ENCODE data around the gene UBXN1. TPM values are rescaled to one million over a fixed set of nuclear protein-coding genes. Genes with fewer than 3 reads are reported as not detected.
"Not testable (repeated sequence)": the region's sequence is repeated elsewhere in the genome, so short reads cannot be mapped to it uniquely, and the experiment has no call there.

The UBXN1 gene
- total RNA-seq, 4 donors from 2014 or later: 140 to 205 (median 162) TPM

GRCh38 chr11:62677714-62678113 lies 1.2 kb downstream of the UBXN1 start:
- Histone ChIP-seq H3K27ac (peak overlapping the region in 1 of 4 donors; percentile 91), H3K4me1 (peaks cover 0 to 66% (median 22%) of the 10 kb centered on the region in 4 donors), H3K9me3 (no peaks in the 10 kb centered on the region), H3K4me3 (peak overlapping the region in 2 of 4 donors; percentile 91 to 95), H3K27me3 (no peaks in the 10 kb centered on the region), H3K36me3 (peaks cover 0 to 48% (median 0%) of the 10 kb centered on the region in 3 donors)
- DNase-seq (ENCODE audit: low spot score in 2 of 2): no peak
- 75 to 81% methylated on average over 15 of the region's 15 CpGs for WGBS, 2 donors
- TF ChIP-seq POLR2A (IDR thresholded peaks at IDR 0.05): no peak
- TF ChIP-seq EP300 (IDR thresholded peaks at IDR 0.05): no peak
- no peak for TF ChIP-seq CTCF (IDR thresholded peaks at IDR 0.05)

- no peak for DNase-seq (ENCODE audit: low spot score in 2 of 2)
- TF ChIP-seq POLR2A (IDR thresholded peaks at IDR 0.05) (no peak), CTCF (IDR thresholded peaks at IDR 0.05) (no peak), EP300 (IDR thresholded peaks at IDR 0.05) (no peak)
- WGBS, 2 donors: 78 to 81% methylated on average over 6 of the region's 6 CpGs
- no peaks in the 10 kb centered on the region for H3K9me3 ChIP-seq
- H3K36me3 ChIP-seq: peaks cover 0 to 48% (median 0%) of the 10 kb centered on the region in 3 donors
- peak overlapping the region in 1 of 4 donors; percentile 91 for H3K27ac ChIP-seq
- H3K27me3 ChIP-seq: no peaks in the 10 kb centered on the region
- peaks cover 0 to 71% (median 26%) of the 10 kb centered on the region in 4 donors for H3K4me1 ChIP-seq
- no peak overlapping the region for H3K4me3 ChIP-seq
Observed at GRCh38 chr11:62677156-62677555, 1.7 kb downstream of the UBXN1 start.

GRCh38 chr11:62676698-62677097 lies 2.2 kb downstream of the UBXN1 start:
- no peaks in the 10 kb centered on the region for H3K27me3 ChIP-seq
- WGBS, 2 donors: 28 to 49% methylated on average over 6 of the region's 6 CpGs
- TF ChIP-seq POLR2A (IDR thresholded peaks at IDR 0.05): no peak
- no peak for TF ChIP-seq CTCF (IDR thresholded peaks at IDR 0.05)

GRCh38 chr11:62675415-62675814 lies 3.5 kb downstream of the UBXN1 start:
- 92 to 93% methylated on average over 10 of the region's 10 CpGs for WGBS, 2 donors
- peaks cover 0 to 48% (median 0%) of the 10 kb centered on the region in 3 donors for H3K36me3 ChIP-seq
- H3K4me1 ChIP-seq: peaks cover 0 to 65% (median 31%) of the 10 kb centered on the region in 4 donors
- not testable (repeated sequence) for H3K4me3 ChIP-seq; H3K27ac ChIP-seq; H3K9me3 ChIP-seq; DNase-seq (ENCODE audit: low spot score in 2 of 2); H3K27me3 ChIP-seq

More at GRCh38 chr11:62676698-62677097, 2.2 kb downstream of the UBXN1 start:
- H3K36me3 ChIP-seq: peaks cover 0 to 48% (median 0%) of the 10 kb centered on the region in 3 donors
- no peaks in the 10 kb centered on the region for H3K9me3 ChIP-seq
- H3K27ac ChIP-seq: no peak overlapping the region
- DNase-seq (ENCODE audit: low spot score in 2 of 2): no peak
- H3K4me3 ChIP-seq: no peak overlapping the region
- H3K4me1 ChIP-seq: peaks cover 0 to 72% (median 27%) of the 10 kb centered on the region in 4 donors

GRCh38 chr11:62673196-62673525 lies 5.7 kb downstream of the UBXN1 start:
- Histone ChIP-seq H3K9me3 (no peaks in the 10 kb centered on the region), H3K27ac (peak overlapping the region in 2 of 4 donors; percentile 90 to 93), H3K36me3 (peaks cover 0 to 48% (median 0%) of the 10 kb centered on the region in 3 donors), H3K4me3 (peak overlapping the region in 1 of 4 donors; percentile 28), H3K27me3 (no peaks in the 10 kb centered on the region), H3K4me1 (peaks cover 0 to 67% (median 27%) of the 10 kb centered on the region in 4 donors)
- TF ChIP-seq CTCF (IDR thresholded peaks at IDR 0.05) (no peak), EP300 (IDR thresholded peaks at IDR 0.05) (no peak), POLR2A (IDR thresholded peaks at IDR 0.05) (no peak)
- WGBS, 2 donors: 76% methylated on average over 2 of the region's 2 CpGs
- no peak for DNase-seq (ENCODE audit: low spot score in 2 of 2)

Measured in tibial nerve (tissue), 4 donors.